HG03280 (cell line): ENCODE measurements around the gene COL27A1.

Experiments
- ATAC-seq: cut with Tn5 transposase; IDR thresholded peaks from one replicate; pipeline ENCODE4 v1.9.1; 2021; ENCODE audit warnings: mild to moderate bottlenecking, moderate library complexity; ENCODE audit not compliant: unreplicated experiment

Gene COL27A1

DNA sequence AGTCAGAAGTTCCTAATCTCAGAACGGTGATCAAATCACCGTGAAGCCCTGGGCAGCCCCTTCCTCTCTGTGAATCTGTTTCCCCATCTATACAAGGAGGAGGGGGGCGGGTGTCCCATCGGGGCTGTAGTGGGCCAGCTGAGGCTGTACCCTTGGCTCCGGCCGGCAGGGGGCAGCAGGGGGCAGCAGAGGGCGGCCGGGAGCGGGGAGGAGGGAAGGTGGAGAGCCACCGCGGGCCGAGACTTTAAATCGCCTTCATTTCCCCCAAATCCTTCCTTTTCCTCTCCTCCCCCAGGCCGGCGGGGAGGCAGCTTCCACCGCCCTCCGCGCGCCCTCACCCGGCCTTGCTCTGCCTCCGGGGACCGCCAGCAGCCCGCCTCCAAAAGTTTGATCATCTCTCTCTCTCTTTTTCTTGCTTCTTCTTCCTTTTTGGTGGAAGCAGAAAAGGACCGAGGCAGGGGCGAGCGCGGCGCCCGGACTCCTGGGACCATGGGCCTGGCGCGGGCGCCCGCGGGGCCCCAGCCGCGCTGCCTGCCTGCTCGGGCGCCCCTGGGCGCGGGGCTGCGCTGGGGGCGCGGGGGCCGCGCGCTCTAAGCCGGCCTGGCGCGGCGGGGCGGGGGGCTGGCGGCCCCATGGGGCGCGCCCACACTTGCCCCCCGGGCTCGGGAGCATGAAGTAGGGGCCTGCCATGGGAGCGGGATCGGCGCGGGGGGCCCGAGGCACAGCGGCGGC is at the start of gene COL27A1:
Gene COL27A1 (plus strand): TSS at position 275 of the 732 bp plus-strand sequence. CDS start 414 bp downstream, at position 689.
- peak; percentile 87 for ATAC-seq

DNA sequence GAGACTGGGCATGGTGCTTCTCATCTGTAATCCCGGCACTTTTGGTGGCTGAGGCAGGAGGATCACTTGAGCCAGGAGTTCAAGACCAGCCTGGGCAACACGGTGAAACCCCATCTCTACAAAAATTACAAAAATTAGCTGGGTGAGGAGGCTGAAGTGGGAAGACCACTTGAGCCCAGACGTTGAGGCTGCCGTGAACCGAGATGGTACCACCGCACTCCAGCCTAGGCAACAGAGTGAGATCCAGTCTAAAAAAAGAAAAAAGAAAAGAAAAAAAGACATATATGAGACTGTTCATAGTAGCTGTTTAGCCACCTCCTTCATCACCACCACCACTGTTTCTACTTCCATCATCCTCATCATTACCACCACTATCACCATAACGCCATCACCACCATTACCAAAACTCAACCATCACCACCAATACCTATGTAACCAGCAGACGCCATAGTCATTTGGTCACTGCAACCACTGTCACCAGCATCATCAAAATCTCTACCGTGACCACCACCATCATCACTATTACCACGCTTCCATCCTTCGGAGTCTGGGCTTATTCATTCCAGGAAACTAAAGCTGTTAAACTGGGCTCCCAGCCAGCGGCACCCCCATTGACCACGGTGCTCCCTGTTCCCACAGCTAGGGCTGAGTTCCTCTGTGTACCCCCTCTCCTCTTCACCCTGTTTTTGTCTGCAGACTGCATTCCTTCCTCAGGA is 47.9 kb upstream of the COL27A1 start:
- ATAC-seq: no peak

DNA sequence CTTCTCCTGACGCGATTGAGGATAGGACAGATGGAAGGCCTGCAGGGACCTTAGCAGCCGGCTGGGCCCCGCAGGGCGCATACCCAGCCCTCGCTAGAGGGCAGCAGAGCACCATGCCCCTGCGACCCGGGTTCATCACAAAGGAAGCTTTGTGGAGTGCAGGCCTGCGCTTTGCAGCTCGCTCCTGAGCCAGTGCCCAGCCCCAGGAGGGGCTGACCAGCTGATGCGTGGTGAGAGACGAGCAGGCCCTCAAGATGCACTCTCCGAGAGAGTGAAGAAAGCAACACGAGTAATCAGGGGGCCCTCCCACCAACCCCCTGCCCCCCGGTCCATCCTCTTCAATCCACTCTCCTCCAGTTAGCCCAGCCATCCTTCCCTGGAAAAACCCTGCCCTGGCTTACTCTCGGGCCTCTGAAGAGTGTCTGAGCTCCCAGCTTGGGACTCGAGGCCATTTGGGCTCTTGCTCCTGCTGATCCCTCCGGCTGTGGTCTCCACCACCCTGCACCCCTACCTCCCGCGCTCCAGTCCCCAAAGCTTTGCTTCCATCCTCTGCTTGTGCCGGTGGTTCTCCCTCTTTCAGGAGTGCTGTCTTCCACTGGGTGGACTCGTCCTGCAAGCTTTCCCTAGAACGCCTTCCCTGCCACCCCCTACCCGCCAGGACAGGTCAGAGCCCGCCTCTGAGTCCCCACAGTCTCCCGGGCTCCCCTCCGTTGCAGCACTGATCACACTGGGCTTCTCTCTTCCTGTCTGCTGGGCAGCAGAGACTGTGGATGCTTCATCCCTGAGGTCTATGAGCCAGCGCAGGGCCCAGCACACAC is 47.1 kb upstream of the COL27A1 start:
- no peak for ATAC-seq

DNA sequence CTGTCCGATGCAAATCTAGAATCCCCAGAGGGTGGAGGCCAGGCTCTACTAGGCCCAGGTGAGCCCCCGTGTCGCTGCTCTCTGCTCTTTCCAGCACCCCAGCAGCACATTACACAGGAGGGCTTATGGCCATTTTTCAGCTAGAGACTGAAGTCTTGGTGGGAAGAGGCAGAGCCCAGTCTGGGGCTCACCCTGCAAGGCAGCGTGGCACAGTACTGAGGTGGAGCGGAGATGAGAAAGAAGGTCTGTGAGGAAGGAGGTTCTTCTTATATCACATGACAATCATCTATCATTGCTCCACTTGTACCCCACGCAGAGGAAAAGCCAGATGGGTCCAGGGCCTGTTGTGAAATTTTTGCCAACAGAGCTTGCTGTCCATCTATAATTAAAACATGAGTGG is 46.2 kb upstream of the COL27A1 start:
- no peak for ATAC-seq

DNA sequence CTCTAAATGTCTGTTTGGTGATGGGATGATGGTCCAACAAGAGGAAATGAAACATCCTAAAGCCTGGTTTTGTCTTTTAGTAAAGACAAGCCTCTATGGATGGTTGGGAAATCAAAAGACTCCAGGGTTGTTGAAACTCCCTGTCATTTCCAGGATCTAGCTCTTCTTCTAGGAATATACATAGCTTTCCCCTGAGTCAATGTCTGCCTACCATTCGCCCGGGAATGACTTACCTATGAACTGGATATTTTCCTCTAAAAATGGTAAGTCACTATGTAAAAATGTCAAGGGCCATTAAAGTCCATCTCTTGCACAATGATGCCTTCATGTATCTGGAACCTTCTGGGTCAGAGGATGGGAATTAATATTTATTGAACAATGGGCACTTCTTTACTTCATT is 45.2 kb upstream of the COL27A1 start:
- ATAC-seq: no peak

DNA sequence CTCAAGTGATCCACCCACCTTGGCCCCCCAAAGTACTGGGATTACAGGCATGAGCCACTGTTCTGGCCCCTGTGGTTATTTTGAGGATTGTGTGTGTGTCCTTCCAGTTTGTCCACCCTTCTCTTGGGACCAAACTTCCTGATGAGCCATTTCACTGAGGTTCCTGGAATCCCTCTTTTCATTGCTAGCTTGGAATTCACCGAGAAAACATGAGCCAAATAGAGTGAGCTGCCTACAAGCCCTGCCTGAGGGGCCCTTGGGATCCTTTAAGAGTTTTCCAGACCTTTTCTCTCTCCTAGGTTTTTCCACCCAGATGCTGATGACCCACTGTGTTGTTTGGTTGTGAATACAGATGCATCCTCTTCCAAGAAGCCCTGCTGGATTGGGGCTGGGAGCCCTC is 43.0 kb upstream of the COL27A1 start:
- no peak for ATAC-seq

DNA sequence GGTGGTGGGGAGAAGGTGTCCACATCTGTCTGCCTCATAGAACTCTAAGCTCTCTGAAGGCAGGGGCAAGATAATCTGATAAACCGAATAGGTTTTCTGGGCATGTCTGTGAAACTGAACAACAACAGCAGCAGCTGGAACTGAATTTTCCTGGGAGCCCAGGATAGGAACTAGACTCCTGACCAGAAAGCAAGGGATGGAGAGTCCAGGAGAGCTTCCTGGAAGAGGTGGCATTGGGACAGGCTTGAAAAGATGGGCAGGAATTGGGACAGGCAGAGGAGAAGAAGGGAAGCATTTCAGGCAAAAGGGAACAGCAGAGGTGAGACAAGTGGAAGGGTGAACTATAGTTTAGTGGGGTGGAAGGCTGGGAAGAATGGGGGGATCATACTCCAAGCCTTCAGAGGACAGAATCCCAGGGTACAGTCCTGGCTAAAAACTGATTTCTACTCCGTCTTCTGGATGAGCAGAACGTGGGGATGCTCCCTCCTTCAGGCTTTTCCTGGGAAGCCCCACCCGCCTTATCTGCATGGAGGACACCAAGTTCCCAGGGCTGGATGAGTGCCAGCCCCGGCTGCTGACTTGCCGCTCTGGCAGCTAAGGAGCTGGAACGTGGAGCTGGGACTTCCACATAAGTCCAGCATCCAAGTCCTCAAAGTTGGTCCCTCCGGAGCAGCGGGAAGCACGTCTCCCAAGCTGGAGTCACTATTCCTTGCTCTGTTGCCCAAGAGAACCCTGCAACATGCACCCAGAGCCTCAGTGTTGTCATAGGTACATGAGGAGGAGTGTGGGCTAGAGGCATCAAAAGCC is 42.4 kb upstream of the COL27A1 start:
- no peak for ATAC-seq

DNA sequence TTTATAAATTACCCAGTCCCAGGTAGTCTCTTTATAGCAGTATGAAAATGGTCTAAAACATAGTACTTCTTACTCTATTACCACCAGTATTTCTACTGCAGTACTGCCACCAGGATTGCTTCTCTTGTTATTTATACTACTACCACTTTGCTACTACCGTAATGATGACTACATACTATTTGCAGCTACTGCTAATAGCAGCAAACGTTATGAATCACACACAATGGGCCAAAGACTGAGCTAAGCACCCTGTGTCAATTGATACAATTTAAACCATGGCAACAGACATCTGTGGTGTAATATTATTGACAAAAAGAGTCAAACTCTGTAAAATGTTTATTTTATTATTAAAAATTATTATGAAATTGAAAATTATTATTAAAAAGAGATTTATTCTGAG is 41.0 kb upstream of the COL27A1 start:
- no peak for ATAC-seq

DNA sequence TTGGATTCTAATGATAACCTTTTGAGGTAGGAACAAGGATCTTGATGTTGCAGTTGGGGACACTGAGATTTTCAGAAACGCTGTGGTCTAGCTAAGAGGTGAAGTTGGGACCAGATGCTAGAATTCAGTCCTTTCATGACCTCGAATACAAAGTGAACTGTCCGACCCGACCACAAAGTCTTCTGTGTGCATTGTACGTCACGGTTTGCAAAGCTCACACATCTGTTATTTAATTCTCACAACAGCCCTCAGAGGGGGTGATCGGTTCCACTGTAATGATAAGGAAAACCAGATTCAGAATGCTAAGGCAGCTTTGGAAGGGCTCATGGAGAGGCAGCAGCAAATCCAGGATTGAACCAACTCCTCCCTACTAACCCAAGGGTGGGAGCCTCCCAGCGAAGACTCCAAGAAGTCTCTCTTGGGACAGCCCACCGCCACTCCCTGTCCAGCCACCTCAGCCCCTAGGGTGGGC is 39.6 kb upstream of the COL27A1 start:
- no peak for ATAC-seq

DNA sequence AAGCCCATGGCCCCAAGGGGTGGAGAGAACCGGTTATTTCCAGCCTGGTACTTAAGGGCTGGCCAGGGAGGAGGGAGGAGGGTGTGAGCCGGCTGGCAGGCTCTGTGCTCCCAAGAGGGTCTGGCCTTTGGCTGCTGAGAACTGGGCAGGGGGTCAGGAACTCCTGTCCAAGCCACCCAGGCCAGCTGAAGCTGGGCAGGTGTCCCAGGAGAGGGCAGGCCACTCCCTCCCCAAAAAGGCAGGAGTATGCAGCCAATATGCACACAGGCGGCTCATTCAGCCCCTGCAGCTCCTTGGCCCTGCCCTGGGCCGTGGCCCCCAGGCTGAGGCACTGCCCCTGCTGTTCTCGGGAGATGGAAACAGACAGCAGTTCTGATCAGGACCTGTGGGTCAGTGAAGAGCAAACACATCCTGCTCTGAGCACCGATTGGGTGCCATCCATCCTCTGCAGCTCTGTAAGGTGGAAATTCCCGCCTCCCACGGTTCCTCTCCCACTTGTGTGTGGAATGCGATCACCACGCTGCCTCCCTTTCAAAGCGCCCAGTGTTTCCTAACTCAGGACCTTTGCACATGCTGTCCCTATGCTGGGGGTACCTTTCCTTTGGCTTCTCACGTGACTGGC is 39.1 kb upstream of the COL27A1 start:
- no peak for ATAC-seq

DNA sequence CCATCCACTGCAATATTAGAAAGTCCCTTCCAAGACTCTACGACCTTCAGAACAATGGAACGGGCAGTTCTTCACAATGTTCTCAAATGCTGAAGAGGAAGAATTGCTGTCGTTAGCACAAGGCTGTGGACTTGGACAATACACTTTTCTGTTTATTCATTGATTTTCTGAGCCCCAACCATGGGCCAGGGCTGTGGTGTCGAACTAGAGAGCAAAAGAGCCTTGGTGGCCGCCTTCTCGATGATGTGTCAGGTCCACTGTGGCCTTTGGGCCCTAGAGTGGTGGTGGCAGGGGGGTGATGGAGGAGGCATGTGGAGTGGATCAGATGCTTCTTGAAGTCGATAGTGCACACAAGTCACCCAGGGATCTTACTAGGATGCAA is 37.7 kb upstream of the COL27A1 start:
- ATAC-seq: no peak

DNA sequence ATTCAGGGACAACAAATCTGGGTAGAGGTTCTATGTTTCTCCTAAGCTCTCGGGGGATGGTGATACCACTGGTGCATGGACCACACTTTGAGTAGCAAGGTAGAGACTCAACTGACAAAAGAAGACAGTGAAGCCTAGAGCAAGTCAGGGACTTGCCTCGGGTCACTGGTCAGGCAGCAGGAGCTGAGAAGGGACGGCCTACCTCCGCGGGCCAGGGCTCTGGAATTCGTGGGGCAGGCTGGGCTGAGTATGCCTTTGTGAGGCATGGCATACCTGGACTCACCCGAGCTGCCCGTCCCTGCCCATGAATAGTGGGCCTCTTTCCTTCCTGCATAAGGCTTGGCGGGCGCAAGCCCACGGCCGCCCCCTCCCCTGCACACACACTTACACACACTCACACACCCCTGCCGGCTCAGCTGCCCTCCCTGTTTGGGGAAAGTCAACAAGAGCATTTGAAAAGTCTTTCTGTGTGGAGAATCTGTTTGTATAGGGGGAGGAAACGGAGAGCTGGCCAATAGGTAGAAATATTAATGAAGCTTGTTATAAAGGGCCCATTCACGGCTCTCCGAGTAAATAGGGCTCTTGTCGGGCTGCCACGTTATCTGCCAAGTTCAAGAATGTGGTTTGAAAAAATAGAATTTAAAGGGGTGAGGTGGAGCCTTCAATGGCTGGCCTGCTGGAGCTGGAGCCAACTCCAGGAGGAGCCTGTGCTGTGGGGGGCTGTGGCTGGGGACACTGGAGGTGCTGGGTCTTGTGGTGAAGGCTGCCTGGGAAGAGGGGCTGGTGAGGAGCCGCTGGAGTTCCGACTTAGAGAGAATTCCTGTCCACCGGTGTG is 37.1 kb upstream of the COL27A1 start:
- no peak for ATAC-seq

DNA sequence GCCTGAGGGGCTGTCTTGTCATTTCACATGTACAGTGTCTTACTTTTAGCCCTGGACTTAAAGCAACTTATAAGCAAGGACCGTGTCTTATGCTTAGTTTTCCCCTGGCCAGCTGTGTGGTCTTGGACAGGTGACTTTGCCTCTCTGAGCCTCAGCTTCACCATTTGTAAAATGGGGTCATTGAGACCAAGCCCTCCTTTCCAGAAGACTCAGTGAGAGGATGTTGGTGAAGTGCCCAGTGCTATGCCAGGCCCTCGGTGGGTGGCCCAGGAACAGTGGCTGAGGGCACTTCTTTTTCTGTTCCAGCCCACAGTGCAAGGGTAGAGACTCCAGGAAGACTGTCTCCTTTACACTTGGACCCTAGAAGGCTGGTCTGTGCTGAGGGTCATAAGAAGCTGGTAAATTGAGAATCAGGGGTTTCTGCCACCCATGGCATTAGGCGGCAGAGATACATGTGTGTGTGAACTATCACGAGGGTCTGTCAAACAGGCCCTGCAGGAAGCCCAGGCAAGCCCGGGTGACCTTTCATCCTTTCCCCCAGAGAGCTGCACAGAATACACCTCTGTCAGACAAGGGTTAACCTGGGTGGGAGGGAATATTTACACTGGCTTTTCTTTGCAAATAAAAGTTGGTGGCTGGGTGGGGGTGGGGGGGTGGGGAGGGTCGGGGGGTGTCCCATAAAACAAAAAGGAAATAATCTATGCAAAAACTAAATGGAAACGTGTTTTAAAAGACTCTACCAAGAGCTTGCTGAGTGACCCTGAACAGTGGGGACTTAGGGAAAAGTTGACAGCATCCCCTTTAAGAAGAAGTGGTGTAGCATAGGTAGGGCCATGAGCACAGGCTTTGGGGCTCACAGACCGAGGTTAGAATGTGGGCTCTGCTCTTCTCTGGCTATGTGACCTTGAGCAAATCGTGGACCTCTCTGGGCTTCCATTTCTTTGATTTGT is 35.8 kb upstream of the COL27A1 start:
- ATAC-seq: no peak

DNA sequence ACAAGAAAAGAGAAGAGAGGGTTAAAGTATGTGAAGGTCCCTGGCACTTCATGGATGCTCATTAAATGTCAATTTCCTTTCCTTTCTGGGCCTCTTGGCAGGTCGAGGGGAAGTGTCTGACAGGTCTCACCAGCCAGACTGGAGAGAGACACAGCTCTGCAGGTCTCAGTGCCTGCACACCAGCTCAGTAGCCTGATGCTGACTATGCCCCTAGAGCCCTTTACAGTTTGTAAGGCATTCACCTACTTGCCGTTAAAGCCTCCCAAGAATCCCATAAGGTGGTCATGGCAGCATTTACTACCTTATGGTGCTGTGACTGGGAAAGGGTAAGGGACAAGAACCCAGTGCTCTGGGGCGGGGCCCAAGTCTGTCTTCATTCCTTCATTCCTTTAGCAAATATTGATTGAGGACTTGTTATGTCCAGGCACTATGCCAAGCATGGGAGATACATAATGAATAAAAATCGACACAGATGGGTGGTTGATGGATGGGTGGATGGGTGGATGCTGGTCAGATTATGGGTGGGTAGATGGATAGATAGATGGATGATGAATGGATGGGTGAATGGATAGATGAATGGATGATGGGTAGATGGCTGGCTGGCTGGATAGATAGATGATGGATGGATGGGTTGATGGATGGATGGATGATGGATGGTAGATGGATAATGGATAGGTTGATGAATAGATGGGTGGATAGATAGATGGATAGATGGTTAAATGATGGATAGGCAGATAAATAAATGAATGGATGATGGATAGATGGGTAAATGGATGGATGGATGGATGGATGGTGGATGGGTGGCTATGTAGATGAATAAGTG is 34.9 kb upstream of the COL27A1 start:
- ATAC-seq: no peak

DNA sequence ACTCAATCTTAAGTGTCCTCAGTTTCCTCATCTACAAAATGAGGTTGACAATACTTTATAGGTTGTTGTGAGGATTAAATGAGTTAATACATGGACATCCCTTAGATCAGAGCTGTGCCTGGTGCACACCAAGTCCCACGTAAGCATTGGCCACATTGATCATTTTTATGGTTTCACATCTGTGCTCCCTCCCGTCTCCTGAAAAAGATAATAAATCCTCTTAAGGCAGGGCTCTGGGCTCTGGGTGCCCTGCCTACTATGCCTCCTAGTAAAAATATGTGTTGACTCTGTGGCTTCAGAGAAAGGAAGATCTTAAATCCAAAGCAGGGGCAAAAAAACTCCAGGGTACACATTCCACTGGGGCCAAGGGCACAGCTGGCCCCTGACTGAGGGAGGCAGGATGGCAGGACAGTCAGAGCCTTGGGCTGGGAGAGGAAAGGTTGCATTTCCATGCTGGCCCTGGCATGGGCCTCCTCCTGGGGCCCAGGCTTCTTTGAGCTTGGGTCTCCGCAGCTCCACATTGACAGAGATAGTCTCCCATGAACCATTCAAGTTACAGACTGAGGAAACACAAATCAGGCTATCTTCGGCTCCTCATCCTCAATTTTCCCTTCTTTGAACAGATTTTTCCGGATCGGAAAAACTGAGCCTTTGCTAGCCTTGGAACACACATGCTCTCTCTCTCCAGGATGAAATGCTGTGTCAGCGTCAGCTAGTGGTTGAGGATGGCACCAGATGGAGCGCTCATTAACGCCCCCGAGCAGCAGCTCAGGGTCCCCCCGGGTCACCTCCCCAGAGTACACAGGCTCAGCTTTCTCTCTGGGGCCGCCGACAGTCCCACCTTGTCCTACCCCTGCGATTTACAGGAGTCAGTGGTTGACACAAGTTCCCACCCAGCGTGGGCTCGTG is 33.9 kb upstream of the COL27A1 start:
- ATAC-seq: no peak
